Fibroblast of gingiva (primary cell): ENCODE measurements around the gene COLGALT1.
"Not testable (repeated sequence)": the region's sequence is repeated elsewhere in the genome, so short reads cannot be mapped to it uniquely, and the experiment has no call there.

Experiments used
- DNase-seq: peaks from one replicate; pipeline ENCODE4 v3.0.0-alpha.2; 2011; ENCODE audit warnings: low read depth

COLGALT1 gene

DNA sequence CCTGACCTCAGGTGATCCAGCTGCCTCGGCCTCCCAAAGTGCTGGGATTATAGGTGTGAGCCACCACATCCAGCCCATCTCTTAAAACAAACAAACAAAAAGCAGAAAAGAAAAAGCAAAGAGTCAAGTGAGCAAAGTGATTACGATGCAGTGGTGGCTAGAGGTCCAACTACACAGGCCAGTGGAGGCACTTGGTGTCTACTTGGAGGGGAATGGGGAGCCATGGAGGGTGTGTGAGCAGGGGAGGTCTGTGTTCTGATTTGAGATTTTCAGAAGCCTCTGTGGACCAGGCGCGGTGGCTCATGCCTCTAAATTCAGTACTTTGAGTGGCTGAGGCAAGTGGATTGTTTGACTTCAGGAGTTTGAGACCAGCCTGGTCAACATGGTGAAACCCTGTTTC is 6.6 kb downstream of the COLGALT1 start:
- DNase-seq: no peak

DNA sequence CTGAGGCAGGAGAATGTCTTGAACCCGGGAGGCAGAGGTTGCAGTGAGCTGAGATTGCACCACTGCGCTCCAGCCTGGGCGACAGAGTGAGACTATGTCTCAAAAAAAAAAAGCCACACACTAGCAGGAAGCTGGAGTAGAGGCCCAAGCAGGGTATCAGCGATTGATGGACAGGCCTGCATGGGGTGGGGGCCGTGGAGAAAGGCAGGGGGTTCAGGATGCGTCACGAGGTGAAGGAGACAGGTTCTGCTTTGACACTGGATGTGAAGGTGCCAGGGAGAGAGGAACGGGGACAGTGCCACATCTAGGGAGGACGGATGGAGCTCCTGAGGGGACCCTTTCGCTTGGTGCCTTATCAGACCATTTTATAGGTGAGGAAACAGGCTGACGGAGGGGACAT is 7.1 kb downstream of the COLGALT1 start:
- no peak for DNase-seq

DNA sequence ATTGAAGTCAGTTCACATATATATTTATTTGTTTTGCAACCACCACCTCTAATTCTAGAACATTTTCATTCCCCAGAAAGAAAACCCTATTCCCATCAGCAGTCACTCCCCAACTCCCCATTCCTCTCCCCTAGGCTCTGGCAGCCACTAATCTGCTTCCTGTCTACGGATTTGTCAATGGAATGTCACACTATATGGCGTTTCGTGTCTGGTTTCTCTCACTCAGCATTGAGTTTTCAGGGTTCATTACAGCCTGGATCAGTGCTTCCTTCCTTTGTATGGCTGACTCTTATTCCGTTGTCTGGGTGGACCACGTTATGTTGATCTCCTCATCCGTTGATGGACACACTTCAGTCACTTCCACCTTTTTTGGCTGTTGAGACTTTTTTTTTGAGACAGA is 9.3 kb downstream of the COLGALT1 start:
- DNase-seq: no peak

DNA sequence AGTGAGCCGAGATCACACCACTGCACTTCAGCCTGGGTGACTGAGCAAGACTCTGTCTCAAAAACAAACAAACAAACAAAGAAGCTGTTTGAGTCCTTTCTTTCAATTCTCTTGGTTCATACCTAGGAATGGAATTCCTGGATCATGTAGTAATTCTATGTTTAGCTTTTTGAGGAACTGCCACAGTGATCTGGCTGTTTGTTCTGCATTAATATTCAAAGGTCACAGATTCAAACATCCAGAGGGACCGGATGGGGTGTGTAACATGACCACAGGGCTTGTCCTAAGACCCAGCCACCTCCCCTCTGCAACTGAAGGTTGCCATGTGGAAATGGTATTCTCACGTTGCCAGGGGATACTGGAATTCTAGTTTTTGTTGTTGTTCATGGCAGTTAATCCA is 10.2 kb downstream of the COLGALT1 start:
- peak; percentile 87 for DNase-seq

- DNase-seq: no peak
Measured at GRCh38 chr19:17567940-17568339, 12.5 kb downstream of the COLGALT1 start.

DNA sequence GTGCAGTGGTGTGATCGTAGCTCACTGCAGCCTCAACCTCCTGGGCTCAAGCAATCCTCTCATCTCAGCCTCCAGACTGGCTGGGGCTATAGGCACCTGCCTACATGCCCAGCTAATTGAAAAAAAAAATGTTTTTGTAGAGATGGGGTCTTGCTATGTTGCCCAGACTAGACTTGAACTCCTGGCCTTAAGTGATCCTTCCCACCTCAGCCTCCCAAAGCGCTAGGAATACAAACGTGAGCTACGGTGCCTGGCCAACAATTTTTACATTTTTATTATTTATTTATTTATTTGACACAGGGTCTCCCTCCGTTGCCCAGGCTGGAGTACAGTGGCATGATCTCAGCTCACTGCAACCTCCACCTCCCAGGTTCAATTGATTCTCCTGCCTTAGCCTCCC is 14.8 kb downstream of the COLGALT1 start:
- DNase-seq: not testable (repeated sequence)

GRCh38 chr19:17570791-17571190 is 15.3 kb downstream of the COLGALT1 start:
- no peak for DNase-seq

GRCh38 chr19:17572638-17573037 is 17.2 kb downstream of the COLGALT1 start:
- DNase-seq: no peak

DNA sequence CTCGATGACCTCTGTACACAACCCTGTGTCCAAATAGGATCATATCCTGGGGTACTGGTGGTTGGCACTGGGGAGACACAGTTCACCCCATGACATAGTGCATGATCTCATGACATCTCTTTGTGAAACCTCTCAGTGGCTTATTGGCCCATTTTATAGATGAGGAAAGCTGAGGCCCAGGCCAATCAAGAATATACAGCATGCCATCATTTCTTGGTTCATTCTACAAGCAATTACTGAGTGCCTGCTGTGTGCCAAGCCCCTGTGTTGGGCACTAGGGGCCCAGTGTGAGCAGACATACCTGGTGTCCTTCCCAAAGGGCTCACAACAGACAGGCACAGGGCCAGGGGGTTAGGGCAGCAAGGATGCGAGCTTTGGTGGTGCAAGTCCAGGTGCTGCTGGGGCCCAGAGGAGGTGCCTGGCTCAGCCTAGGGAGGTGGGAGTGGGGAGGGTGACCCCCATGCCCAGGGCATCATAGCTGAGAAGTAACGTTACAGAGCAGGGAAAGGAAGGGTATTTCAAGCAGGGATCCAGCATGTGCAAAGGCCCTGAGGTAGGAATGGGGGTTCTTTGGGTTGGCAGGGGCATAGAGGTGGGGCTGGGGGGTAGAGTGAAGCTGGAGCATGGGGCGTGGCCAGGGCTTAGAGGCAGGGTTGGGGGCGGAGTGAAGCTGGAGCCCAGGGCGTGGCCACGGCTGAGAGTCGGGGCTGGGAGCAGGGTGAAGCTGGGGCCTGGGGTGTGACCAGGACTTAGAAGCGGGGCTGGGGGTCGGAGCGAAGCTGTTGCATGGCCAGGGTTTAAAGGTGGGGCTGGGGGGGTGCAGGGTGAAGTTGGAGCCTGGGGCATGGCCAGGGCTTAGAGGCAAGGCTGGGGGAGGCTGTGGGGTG is 20.7 kb downstream of the COLGALT1 start:
- no peak for DNase-seq

DNA sequence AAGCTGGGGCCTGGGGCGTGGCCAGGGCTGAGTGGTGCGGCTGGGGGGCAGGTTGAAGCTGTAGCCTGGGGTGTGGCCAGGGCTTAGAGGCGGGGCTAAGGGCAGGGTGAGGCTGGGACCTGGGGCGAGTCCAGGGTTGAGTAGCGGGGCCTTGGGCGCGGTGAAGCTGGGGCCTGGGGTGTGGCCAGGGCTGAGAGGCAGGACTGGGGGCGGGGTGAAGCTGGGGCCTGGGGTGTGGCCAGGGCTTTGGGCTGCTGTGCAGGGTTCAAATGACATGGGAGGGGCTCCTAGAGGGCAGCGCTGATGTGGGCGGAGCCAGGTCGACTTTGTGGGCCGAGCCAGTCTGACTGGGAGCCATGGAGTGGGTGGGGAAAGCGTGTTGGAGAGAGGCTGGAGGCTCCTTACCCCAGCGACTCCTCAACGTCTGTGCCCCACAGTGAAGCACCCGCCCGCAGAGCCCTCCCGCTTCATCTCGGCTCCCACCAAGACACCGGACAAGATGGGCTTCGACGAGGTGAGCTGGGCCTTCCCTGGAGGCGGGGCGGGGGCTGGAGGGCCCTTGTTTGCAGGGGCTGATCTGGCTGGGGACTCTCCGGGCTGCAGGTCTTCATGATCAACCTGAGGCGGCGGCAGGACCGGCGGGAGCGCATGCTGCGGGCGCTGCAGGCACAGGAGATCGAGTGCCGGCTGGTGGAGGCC is 21.5 kb downstream of the COLGALT1 start:
- peak; percentile 26 for DNase-seq

GRCh38 chr19:17577457-17578097 is 22.1 kb downstream of the COLGALT1 start:
- DNase-seq: no peak

DNA sequence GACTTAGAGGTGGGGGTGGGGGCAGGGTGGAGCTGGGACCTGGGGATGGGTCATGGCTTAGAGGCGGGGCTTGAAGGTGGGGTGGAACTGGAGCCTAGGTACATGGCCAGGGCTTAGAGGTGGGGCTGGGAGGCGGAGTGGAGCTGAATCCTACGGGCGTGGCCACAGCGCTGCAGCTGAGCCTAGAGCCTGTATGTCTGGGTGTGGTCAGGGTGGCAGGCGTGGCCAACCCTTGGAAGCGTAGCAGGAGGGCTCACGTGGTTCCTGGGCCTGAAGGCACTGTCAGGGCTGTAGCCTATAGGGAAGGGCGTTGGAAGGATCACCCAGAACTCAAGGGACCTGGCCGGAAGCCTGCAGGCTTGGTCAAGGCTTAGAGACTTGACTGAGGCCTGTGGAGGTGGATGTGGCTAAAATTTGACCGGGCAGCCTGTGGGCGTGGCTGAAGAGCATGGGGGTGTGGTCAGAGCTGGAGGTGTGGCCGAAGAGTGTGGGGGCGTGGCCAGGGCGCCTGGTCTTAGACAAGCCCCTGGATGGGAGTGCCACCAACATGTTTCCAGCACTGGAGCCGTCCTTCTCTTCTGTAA is 24.3 kb downstream of the COLGALT1 start:
- DNase-seq: peak; percentile 38

GRCh38 chr19:17580470-17581144 is 25.2 kb downstream of the COLGALT1 start:
- no peak for DNase-seq

DNA sequence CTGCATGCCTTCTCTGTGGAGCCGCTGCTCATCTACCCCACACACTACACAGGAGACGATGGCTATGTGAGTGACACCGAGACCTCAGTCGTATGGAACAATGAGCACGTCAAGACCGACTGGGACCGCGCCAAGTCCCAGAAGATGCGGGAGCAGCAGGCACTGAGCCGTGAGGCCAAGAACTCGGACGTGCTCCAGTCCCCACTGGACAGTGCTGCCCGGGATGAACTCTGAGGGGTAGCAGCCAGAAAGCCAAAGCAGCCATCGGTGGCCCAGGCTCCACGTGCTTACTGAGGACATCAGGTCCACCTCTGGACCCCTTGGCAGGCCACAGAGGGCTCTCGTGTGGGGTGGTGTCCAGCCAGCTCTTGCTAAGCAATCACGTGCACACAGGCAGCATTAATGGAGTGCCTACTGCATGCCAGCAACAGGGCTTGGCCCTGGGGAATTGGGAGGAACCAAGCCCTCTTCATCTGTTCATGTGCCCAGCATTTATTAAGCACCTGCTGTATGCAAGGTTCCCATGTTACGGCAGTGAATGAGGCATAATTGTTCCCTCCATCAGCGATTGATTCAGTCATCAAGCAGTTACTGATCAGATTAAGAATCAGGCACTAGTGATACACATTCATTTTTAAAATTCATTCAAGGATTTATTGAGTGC is 25.9 kb downstream of the COLGALT1 start:
- no peak for DNase-seq

DNA sequence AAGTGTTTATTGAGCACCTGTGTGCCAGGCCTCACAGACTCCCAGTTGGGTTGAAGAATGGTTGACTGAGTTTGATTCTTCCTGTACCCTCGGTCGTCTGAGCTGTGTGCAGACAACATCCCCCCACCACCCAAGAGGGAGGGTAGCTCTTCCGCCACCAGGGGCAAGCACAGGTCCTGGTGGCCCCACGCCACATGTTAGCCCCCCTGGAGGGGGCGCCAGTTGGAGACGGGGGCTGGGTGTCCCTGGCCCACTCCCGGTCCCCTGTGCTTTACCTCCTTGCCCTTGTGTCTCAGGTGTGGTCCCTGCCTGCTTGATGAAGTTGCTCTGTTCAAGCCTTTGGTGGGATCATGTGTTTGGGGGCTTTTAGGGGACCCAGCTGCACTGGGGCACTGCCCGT is 27.2 kb downstream of the COLGALT1 start:
- no peak for DNase-seq

- DNase-seq: no peak
Measured at GRCh38 chr19:17584132-17584531, 28.7 kb downstream of the COLGALT1 start.

DNA sequence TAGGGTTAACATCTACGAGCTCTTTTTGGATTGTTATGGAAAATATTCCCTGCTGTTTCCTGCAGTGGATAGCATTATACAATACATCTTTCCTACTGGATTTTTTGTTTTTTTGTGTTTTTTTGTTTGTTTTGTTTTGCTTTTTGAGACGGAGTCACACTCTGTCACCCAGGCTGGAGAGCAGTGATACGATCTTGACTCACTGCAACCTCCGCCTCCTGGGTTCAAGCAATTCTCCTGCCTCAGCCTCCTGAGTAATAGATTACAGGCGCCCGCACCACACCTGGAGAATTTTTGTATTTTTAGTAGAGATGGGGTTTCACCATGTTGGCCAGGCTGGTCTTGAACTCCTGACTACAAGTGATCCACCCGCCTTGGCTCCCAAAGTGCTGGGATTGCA is 29.9 kb downstream of the COLGALT1 start:
- DNase-seq: not testable (repeated sequence)

DNA sequence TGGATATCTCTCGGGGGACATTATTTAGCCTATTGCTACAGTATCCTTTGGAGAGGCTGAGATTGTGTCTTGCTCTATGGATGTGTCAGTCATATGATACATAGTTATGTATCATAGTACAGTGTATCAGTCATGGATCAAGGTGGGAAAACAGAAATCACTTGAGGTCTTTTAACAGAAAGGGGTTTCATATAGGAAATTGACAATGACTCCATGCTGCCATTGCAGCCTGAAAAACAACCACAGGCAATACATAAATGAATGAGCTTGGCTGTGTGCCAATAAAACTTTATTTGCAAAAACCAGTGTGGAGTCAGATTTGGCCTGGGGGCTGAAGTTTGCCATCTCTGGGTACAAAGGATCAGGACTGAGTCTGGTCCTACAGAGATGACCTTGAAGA is 35.4 kb downstream of the COLGALT1 start:
- DNase-seq: no peak

GRCh38 chr19:17594296-17594695 is 38.8 kb downstream of the COLGALT1 start:
- not testable (repeated sequence) for DNase-seq

DNA sequence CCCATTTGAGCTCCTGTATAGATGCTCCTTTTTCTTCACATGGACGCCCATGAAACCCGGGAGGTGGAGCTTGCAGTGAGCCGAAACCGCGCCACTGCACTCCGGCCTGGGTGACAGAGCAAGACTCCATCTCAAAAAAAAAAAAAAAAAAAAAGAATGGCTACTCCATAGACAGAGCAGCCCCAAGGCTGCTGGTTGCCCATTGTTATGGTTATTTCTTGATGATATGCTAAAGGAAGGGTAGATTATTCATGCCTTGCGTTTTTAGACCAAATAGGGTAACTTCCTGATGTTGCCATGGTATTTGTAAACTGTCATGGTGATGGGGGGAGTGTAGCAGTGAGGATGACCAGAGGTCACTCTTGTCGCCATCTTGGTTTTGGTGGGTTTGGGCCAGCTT is 42.6 kb downstream of the COLGALT1 start:
- not testable (repeated sequence) for DNase-seq

DNA sequence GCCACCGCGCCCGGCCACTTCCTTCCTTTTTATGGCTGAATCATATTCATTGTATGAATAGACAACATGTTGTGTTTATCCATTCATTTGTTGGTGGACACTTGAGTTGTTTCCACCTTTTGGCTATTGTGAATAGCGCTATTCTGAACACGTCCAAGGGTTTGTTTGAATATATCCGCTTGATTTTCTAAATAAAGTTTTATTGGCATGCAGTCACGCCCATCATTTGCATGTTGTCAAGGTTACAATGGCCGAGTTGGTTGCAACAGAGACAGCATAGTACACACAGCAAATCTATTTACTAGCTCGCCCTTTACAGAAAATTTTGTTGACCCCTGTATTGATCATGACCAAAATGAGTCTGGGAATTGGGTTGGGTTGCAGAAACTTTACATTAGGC is 43.5 kb downstream of the COLGALT1 start:
- DNase-seq: no peak
